Measurements from ENCODE around the gene CARD11. TPM values are rescaled to one million over a fixed set of nuclear protein-coding genes. Genes with fewer than 3 reads are reported as not detected.
A peak's percentile ranks its signal among the peaks of the same experiment; 100 is the strongest.

The CARD11 gene
- total and polyA plus RNA-seq, 2 donors (not counting 1 experiment from before 2014, with no cell fraction given): 129 to 135 TPM

- Histone ChIP-seq H3K4me1 (ENCODE audit: control insufficient read depth in 2 of 2, insufficient read depth in 2 of 2, low read length in 2 of 2) (peaks cover 0 to 5% of the 10 kb centered on the region in 2 donors), H2AFZ (ENCODE audit: insufficient read depth, low read depth, low read length, poor library complexity, severe bottlenecking) (no peak overlapping the region), H4K20me1 (ENCODE audit: control insufficient read depth, insufficient read depth, low read length, poor library complexity, severe bottlenecking) (peaks cover 13% of the 10 kb centered on the region), H3K9me3 (ENCODE audit: control extremely low read depth in 1 of 3, control insufficient read depth in 2 of 3, insufficient read depth in 1 of 3, low read length in 2 of 3) (peaks cover 0 to 2% (median 0%) of the 10 kb centered on the region in 3 donors), H3K27ac (ENCODE audit: low read length in 2 of 2) (no peak overlapping the region), H3K4me2 (replicated peaks; ENCODE audit: low read depth, low read length, poor library complexity, severe bottlenecking) (no peak overlapping the region), H3K9ac (ENCODE audit: low read length) (no peak overlapping the region), H3K4me3 (ENCODE audit: control extremely low read depth in 1 of 5, extremely low read depth in 1 of 5, insufficient read depth in 1 of 5, low read depth in 2 of 5, low read length in 4 of 5) (no peak overlapping the region), H3K27me3 (replicated peaks in 1 of 4; ENCODE audit: control extremely low read depth in 1 of 4, control insufficient read depth in 3 of 4, insufficient read depth in 4 of 4, low read length in 3 of 4) (no peaks in the 10 kb centered on the region), H3K36me3 (replicated peaks in 1 of 2; ENCODE audit: control extremely low read depth in 1 of 2, control insufficient read depth in 1 of 2, extremely low read depth in 1 of 2, insufficient read depth in 2 of 2, low read length in 1 of 2) (peaks cover 4 to 75% of the 10 kb centered on the region in 2 experiments), H3K79me2 (ENCODE audit: control insufficient read depth, insufficient read depth, low read length) (peaks cover 3% of the 10 kb centered on the region)
- TF ChIP-seq, protein P1, sequence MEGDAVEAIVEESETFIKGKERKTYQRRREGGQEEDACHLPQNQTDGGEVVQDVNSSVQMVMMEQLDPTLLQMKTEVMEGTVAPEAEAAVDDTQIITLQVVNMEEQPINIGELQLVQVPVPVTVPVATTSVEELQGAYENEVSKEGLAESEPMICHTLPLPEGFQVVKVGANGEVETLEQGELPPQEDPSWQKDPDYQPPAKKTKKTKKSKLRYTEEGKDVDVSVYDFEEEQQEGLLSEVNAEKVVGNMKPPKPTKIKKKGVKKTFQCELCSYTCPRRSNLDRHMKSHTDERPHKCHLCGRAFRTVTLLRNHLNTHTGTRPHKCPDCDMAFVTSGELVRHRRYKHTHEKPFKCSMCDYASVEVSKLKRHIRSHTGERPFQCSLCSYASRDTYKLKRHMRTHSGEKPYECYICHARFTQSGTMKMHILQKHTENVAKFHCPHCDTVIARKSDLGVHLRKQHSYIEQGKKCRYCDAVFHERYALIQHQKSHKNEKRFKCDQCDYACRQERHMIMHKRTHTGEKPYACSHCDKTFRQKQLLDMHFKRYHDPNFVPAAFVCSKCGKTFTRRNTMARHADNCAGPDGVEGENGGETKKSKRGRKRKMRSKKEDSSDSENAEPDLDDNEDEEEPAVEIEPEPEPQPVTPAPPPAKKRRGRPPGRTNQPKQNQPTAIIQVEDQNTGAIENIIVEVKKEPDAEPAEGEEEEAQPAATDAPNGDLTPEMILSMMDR (IDR thresholded peaks at IDR 0.05): no peak
- no peak for TF ChIP-seq EZH2 (IDR thresholded peaks at IDR 0.05; ENCODE audit: borderline replicate concordance, insufficient read depth, low read depth, low read length, poor library complexity, severe bottlenecking)
- Mint-ChIP-seq H3K27ac (peak overlapping the region; percentile 37), H3K9me3 (ENCODE audit: insufficient read depth) (no peaks in the 10 kb centered on the region), H3K4me3 (no peak overlapping the region), H3K4me1 (peaks cover 6% of the 10 kb centered on the region), H3K27me3 (no peaks in the 10 kb centered on the region)
- ChIA-PET CTCF (interaction anchor here (1.6 kb wide), 1 partner anchor 242 kb away, joined by 5 read pairs; no protein-coding TSS in a partner anchor), POLR2A (no interaction called here)
- WGBS (ENCODE audit: insufficient coverage): 94% methylated on average over 13 of the region's 13 CpGs
- intact Hi-C loops (cut with micrococcal nuclease): no loop called here
- DNase-seq (no peak), ATAC-seq (ENCODE audit: low read depth) (no peak)
Measured at GRCh38 chr7:2911466-2911865, 132.2 kb downstream of the CARD11 start.

GRCh38 chr7:2909471-2910039, 134.1 kb downstream of the CARD11 start:
- 99% methylated on average over 11 of the region's 18 CpGs for WGBS (ENCODE audit: insufficient coverage)
- Histone ChIP-seq H3K4me3 (ENCODE audit: control extremely low read depth in 1 of 5, extremely low read depth in 1 of 5, insufficient read depth in 1 of 5, low read depth in 2 of 5, low read length in 4 of 5) (no peak overlapping the region), H4K20me1 (ENCODE audit: control insufficient read depth, insufficient read depth, low read length, poor library complexity, severe bottlenecking) (peaks cover 13% of the 10 kb centered on the region), H3K27me3 (replicated peaks in 1 of 4; ENCODE audit: control extremely low read depth in 1 of 4, control insufficient read depth in 3 of 4, insufficient read depth in 4 of 4, low read length in 3 of 4) (no peaks in the 10 kb centered on the region), H3K4me1 (ENCODE audit: control insufficient read depth in 2 of 2, insufficient read depth in 2 of 2, low read length in 2 of 2) (peaks cover 0 to 5% of the 10 kb centered on the region in 2 donors), H3K9me3 (ENCODE audit: control extremely low read depth in 1 of 3, control insufficient read depth in 2 of 3, insufficient read depth in 1 of 3, low read length in 2 of 3) (peaks cover 0 to 18% (median 0%) of the 10 kb centered on the region in 3 donors), H3K36me3 (replicated peaks in 1 of 2; ENCODE audit: control extremely low read depth in 1 of 2, control insufficient read depth in 1 of 2, extremely low read depth in 1 of 2, insufficient read depth in 2 of 2, low read length in 1 of 2) (peaks cover 3 to 76% of the 10 kb centered on the region in 2 experiments), H3K9ac (ENCODE audit: low read length) (no peak overlapping the region), H2AFZ (ENCODE audit: insufficient read depth, low read depth, low read length, poor library complexity, severe bottlenecking) (no peak overlapping the region), H3K4me2 (replicated peaks; ENCODE audit: low read depth, low read length, poor library complexity, severe bottlenecking) (no peak overlapping the region), H3K79me2 (ENCODE audit: control insufficient read depth, insufficient read depth, low read length) (peaks cover 3% of the 10 kb centered on the region), H3K27ac (ENCODE audit: low read length in 2 of 2) (no peak overlapping the region)
- intact Hi-C loops (cut with micrococcal nuclease): no loop called here
- H3K27me3 Mint-ChIP-seq: no peaks in the 10 kb centered on the region
- no peak for DNase-seq
- no peak overlapping the region for H3K27ac Mint-ChIP-seq
- POLR2A ChIA-PET: no interaction called here
- ATAC-seq (ENCODE audit: low read depth): no peak
- TF ChIP-seq, protein P1 (IDR thresholded peaks at IDR 0.05): no peak
- no peak for TF ChIP-seq EZH2 (IDR thresholded peaks at IDR 0.05; ENCODE audit: borderline replicate concordance, insufficient read depth, low read depth, low read length, poor library complexity, severe bottlenecking)
- H3K4me1 Mint-ChIP-seq: peaks cover 6% of the 10 kb centered on the region
- CTCF ChIA-PET: no interaction called here
- H3K4me3 Mint-ChIP-seq: no peak overlapping the region
- H3K9me3 Mint-ChIP-seq (ENCODE audit: insufficient read depth): no peaks in the 10 kb centered on the region
